Activated T-cell treated with anti-CD3 and anti-CD28 coated beads for 1 hour (primary cell): ENCODE measurements around the gene NOTCH2.

ENCODE experiments used
- DNase-seq: peaks from one replicate; pipeline ENCODE4 v3.0.0-alpha.2; 2020; ENCODE audit warnings: low read depth

The NOTCH2 gene

GRCh38 chr1:119941392-119941791 is 128.1 kb downstream of the NOTCH2 start:
- no peak for DNase-seq

- DNase-seq: no peak
Measured at GRCh38 chr1:119940697-119941096, 128.8 kb downstream of the NOTCH2 start.

GRCh38 chr1:119937198-119937597 is 132.3 kb downstream of the NOTCH2 start:
- no peak for DNase-seq

- DNase-seq: no peak
Measured at GRCh38 chr1:119935915-119936314, 133.5 kb downstream of the NOTCH2 start.

- no peak for DNase-seq
Measured at GRCh38 chr1:119935373-119935772, 134.1 kb downstream of the NOTCH2 start.

GRCh38 chr1:119933397-119933796 is 136.1 kb downstream of the NOTCH2 start:
- DNase-seq: no peak

- no peak for DNase-seq
Measured at GRCh38 chr1:119929643-119930315, 139.7 kb downstream of the NOTCH2 start.

- no peak for DNase-seq
Measured at GRCh38 chr1:119926553-119926952, 142.9 kb downstream of the NOTCH2 start.

GRCh38 chr1:119924948-119925898 is 144.2 kb downstream of the NOTCH2 start:
- DNase-seq: no peak

GRCh38 chr1:119920104-119920968 is 149.1 kb downstream of the NOTCH2 start:
- no peak for DNase-seq

GRCh38 chr1:119919241-119919640 is 150.2 kb downstream of the NOTCH2 start:
- DNase-seq: no peak

GRCh38 chr1:119918301-119918700 is 151.2 kb downstream of the NOTCH2 start:
- DNase-seq: no peak

- no peak for DNase-seq
Measured at GRCh38 chr1:119917304-119918055, 152.0 kb downstream of the NOTCH2 start.

GRCh38 chr1:119915517-119915916 is 153.9 kb downstream of the NOTCH2 start:
- DNase-seq: no peak

GRCh38 chr1:119914071-119914470 is 155.4 kb downstream of the NOTCH2 start:
- DNase-seq: no peak

- DNase-seq: no peak
Measured at GRCh38 chr1:119912963-119913362, 156.5 kb downstream of the NOTCH2 start.

- no peak for DNase-seq
Measured at GRCh38 chr1:119911775-119912174, 157.7 kb downstream of the NOTCH2 start.

GRCh38 chr1:119910618-119911017 is 158.8 kb downstream of the NOTCH2 start:
- DNase-seq: no peak

GRCh38 chr1:119909890-119910596 is 159.4 kb downstream of the NOTCH2 start:
- DNase-seq: no peak

GRCh38 chr1:119908661-119909060 is 160.8 kb downstream of the NOTCH2 start:
- no peak for DNase-seq
